Pancreas (tissue), 10 donors: ENCODE data around the gene KIF20B. TPM values are rescaled to one million over a fixed set of nuclear protein-coding genes. Genes with fewer than 3 reads are reported as not detected.

Source experiments
- ATAC-seq, 4 donors: fragments of 200-7000 bp; cut with Tn5 transposase; one replicate each; pipeline versions ENCODE4 v1.8.0 to v1.9.1; 2020; ENCODE audit warnings: mild to moderate bottlenecking in 4 of 4, moderate library complexity in 4 of 4
- DNase-seq, 6 donors: peaks; one replicate each; pipeline ENCODE4 v3.0.0-alpha.2; 2020
- FAIRE-seq: peaks from 2 replicates; lab custom pipeline; 2012; peaks lifted over from hg19 to GRCh38; lab: Jason Lieb, UNC
- H3K27ac ChIP-seq, 4 donors: fragments of 200-600 bp; sonication (generic); 1 replicate in 3 of 4; 2 replicates in 1 of 4; pipeline versions ENCODE4 v1.5.0 to v1.8.0; 2020
- H3K27me3 ChIP-seq, 4 donors: fragments of 200-600 bp; one replicate each; pipeline ENCODE4 v1.8.0; 2021
- H3K36me3 ChIP-seq, 3 donors: fragments of 200-600 bp; sonication (generic) in 1 of 3; one replicate each; pipeline versions ENCODE4 v1.5.0 to v1.8.0; 2020 to 2021
- H3K4me1 ChIP-seq, 3 donors: fragments of 200-600 bp; one replicate each; pipeline ENCODE4 v1.8.0; 2021
- H3K4me3 ChIP-seq, 4 donors: fragments of 200-600 bp; sonication (generic) in 2 of 4; one replicate each; pipeline versions ENCODE4 v1.5.0 to v1.8.0; 2020 to 2021
- H3K9me3 ChIP-seq, 4 donors: fragments of 200-600 bp; one replicate each; pipeline ENCODE4 v1.8.0; 2021
- CTCF ChIP-seq, 4 donors: fragments of 200-600 bp; sonication (generic) in 3 of 4; IDR thresholded peaks; one replicate each; pipeline versions ENCODE4 v1.5.0 to v1.8.0; 2021; ENCODE audit warnings: antibody characterized with exemption in 4 of 4
- WGBS, 2 donors: extraction: QIAGEN DNeasy Blood & Tissue Kit; methylation state at CpG; one replicate each; pipeline ENCODE4 v1.1.7; 2013; 5-methylcytosine and 5-hydroxymethylcytosine counted together
- intact Hi-C, 3 donors: fragments of 100-400 bp; cut with DNase I; formaldehyde crosslinking; loops; one replicate each; pipeline versions ENCODE4 v1.11.1 to v1.14.2; 2022
- polyA plus RNA-seq, 2 donors: library from polyadenylated mRNA; stranded (reverse); fragments of 200-250 nt; gene quantifications; one replicate each; pipeline ENCODE4 v1.2.3, GENCODE V29; 2013
- total RNA-seq, 6 donors: library from RNA; stranded (reverse); fragmentation: NEBNext Ultra II Directional in 4 of 6; extraction: Animal tissue kit (Norgen Biotek cat#: 25700) in 4 of 6; gene quantifications; one replicate each; pipeline versions ENCODE4 v1.2.1 to v1.2.4, GENCODE V29; 2021 to 2023
- donor health status: healthy with polysubstance abuse.
- donor health status: DM: no; HTN: no; CAD: no; lungs with moderate emphysema.
- donor health status: DM: no; HTN: no; CAD: no.
- donor health status: control.
- donor health status: control.
- donor health status: Bipolar disorder and iron deficiency.
- donor health status: DM: yes; HTN: yes; CAD: no.
- donor health status: DM: no; HTN: no; CAD: no.
- donor health status: DM: no; HTN: no; CAD: no.
- donor health status: DM: yes; HTN: yes; CAD: no.

Gene KIF20B
- total RNA-seq (1 to 10 TPM in 5 of 6 donors, under 1 TPM in 1; 0.60 to 2.5 (median 1.8) TPM), polyA plus RNA-seq (under 1 TPM; 0.34 to 0.99 TPM)

- H3K4me3 ChIP-seq: peak within 1 kb of the TSS; percentile 48 to 70 (median 54)
- TF ChIP-seq CTCF (IDR thresholded peaks at IDR 0.05): peak in 2 of 4 donors; percentile 14 to 24
- no peaks in the 10 kb centered on the region for H3K36me3 ChIP-seq
- ATAC-seq (peak; percentile 100), FAIRE-seq (peak; percentile 97), DNase-seq (peak; percentile 94 to 98 (median 96))
- H3K4me1 ChIP-seq: peaks cover 0 to 5% (median 5%) of the 10 kb centered on the region in 3 donors
- WGBS, 2 donors: 0% methylated on average over 48 of the region's 48 CpGs
- intact Hi-C loops: no loop called here
- peak within 1 kb of the TSS; percentile 42 to 85 (median 82) for H3K27ac ChIP-seq
- H3K27me3 ChIP-seq: no peaks in the 10 kb centered on the region
- no peaks in the 10 kb centered on the region for H3K9me3 ChIP-seq
These were observed at the start of gene KIF20B for GRCh38 chr10:89701242-89702120. KIF20B (plus strand) TSS chr10:89701590; CDS start chr10:89705295, 3,705 bp downstream.

GRCh38 chr10:89651916-89652573, 49.3 kb upstream of the KIF20B start:
- 75 to 80% methylated on average over 3 of the region's 3 CpGs for WGBS, 2 donors
- TF ChIP-seq CTCF (IDR thresholded peaks at IDR 0.05): no peak
- Histone ChIP-seq H3K9me3 (no peaks in the 10 kb centered on the region), H3K36me3 (no peaks in the 10 kb centered on the region), H3K27ac (no peak overlapping the region), H3K4me3 (no peak overlapping the region), H3K27me3 (no peaks in the 10 kb centered on the region), H3K4me1 (no peaks in the 10 kb centered on the region)
- no peak for ATAC-seq
- no peak for FAIRE-seq
- DNase-seq: no peak
- intact Hi-C loops: no loop called here

- no peak for ATAC-seq
- Histone ChIP-seq H3K27ac (no peak overlapping the region), H3K4me1 (no peaks in the 10 kb centered on the region), H3K36me3 (no peaks in the 10 kb centered on the region), H3K4me3 (no peak overlapping the region), H3K9me3 (no peaks in the 10 kb centered on the region), H3K27me3 (no peaks in the 10 kb centered on the region)
- WGBS, 2 donors: 91% methylated on average over 3 of the region's 3 CpGs
- intact Hi-C loops: no loop called here
- TF ChIP-seq CTCF (IDR thresholded peaks at IDR 0.05): no peak
- no peak for FAIRE-seq
- DNase-seq: no peak
These were observed 48.5 kb upstream of the KIF20B start for GRCh38 chr10:89652806-89653370.

- Histone ChIP-seq H3K9me3 (no peaks in the 10 kb centered on the region), H3K27me3 (no peaks in the 10 kb centered on the region), H3K36me3 (no peaks in the 10 kb centered on the region), H3K4me1 (no peaks in the 10 kb centered on the region), H3K4me3 (no peak overlapping the region), H3K27ac (no peak overlapping the region)
- ATAC-seq (no peak), DNase-seq (no peak), FAIRE-seq (no peak)
- intact Hi-C loops: no loop called here
- TF ChIP-seq CTCF (IDR thresholded peaks at IDR 0.05): no peak
- 77 to 78% methylated on average over 6 of the region's 6 CpGs for WGBS, 2 donors
These were observed 48.0 kb upstream of the KIF20B start for GRCh38 chr10:89653410-89653869.
